Measurements from ENCODE around the gene CDNF. TPM values are rescaled to one million over a fixed set of nuclear protein-coding genes. Genes with fewer than 3 reads are reported as not detected.
A peak's percentile ranks its signal among the peaks of the same experiment; 100 is the strongest.

The CDNF gene
- total RNA-seq, 1 experiment from 2014 or later = 2.3 TPM

- no peak for TF ChIP-seq CTCF (IDR thresholded peaks at IDR 0.05; ENCODE audit: unreplicated experiment)
- DNase-seq = no peak
- H3K27me3 Mint-ChIP-seq (ENCODE audit: unreplicated experiment) = no peaks in the 10 kb centered on the region
- intact Hi-C loops (cut with micrococcal nuclease; ENCODE audit: unreplicated experiment) = loop anchor here (10.0 kb wide), 1 partner anchor 251 kb away; no protein-coding TSS in a partner anchor
- H3K4me3 Mint-ChIP-seq (ENCODE audit: low read depth, unreplicated experiment) = no peak overlapping the region
- no peaks in the 10 kb centered on the region for H3K36me3 Mint-ChIP-seq (ENCODE audit: insufficient read depth, unreplicated experiment)
- no peak overlapping the region for H3K27ac Mint-ChIP-seq (ENCODE audit: unreplicated experiment)
- peaks cover 9% of the 10 kb centered on the region for H3K4me1 Mint-ChIP-seq (ENCODE audit: low read depth, unreplicated experiment)
- CTCF ChIA-PET = no interaction called here
- BruUV-seq (replicated peaks) = no TSS peak
- H3K9me3 Mint-ChIP-seq (ENCODE audit: low read depth, unreplicated experiment) = no peaks in the 10 kb centered on the region
Measured at GRCh38 chr10:14826076-14826829, 11.6 kb downstream of the CDNF start.

- Mint-ChIP-seq H3K4me1 (ENCODE audit: low read depth, unreplicated experiment) (peaks cover 26% of the 10 kb centered on the region), H3K27me3 (ENCODE audit: unreplicated experiment) (no peaks in the 10 kb centered on the region), H3K9me3 (ENCODE audit: low read depth, unreplicated experiment) (no peaks in the 10 kb centered on the region), H3K36me3 (ENCODE audit: insufficient read depth, unreplicated experiment) (peaks cover 7% of the 10 kb centered on the region), H3K27ac (ENCODE audit: unreplicated experiment) (no peak overlapping the region), H3K4me3 (ENCODE audit: low read depth, unreplicated experiment) (no peak overlapping the region)
- no peak for TF ChIP-seq CTCF (IDR thresholded peaks at IDR 0.05; ENCODE audit: unreplicated experiment)
- BruUV-seq (replicated peaks) = no TSS peak
- CTCF ChIA-PET = interaction anchor here (1.1 to 1.8 kb wide), 3 partner anchors 13 to 269 kb away, joined by 4 to 8 read pairs (median 6); partner anchors contain the start of genes CDNF, HSPA14 and MSANTD7
- intact Hi-C loops (cut with micrococcal nuclease; ENCODE audit: unreplicated experiment) = loop anchor here (1.0 to 10.0 kb wide), 5 partner anchors 150 to 325 kb away; no protein-coding TSS in a partner anchor
- no peak for DNase-seq
Measured at GRCh38 chr10:14823966-14824365, 13.9 kb downstream of the CDNF start.

GRCh38 chr10:14822879-14823755 is 14.7 kb downstream of the CDNF start:
- BruUV-seq (replicated peaks) = no TSS peak
- intact Hi-C loops (cut with micrococcal nuclease; ENCODE audit: unreplicated experiment) = loop anchor here (1.0 to 10.0 kb wide), 5 partner anchors 149 to 324 kb away; no protein-coding TSS in a partner anchor
- Mint-ChIP-seq H3K4me1 (ENCODE audit: low read depth, unreplicated experiment) (peaks cover 26% of the 10 kb centered on the region), H3K36me3 (ENCODE audit: insufficient read depth, unreplicated experiment) (peaks cover 7% of the 10 kb centered on the region), H3K9me3 (ENCODE audit: low read depth, unreplicated experiment) (no peaks in the 10 kb centered on the region), H3K4me3 (ENCODE audit: low read depth, unreplicated experiment) (no peak overlapping the region), H3K27ac (ENCODE audit: unreplicated experiment) (peak overlapping the region; percentile 38), H3K27me3 (ENCODE audit: unreplicated experiment) (no peaks in the 10 kb centered on the region)
- CTCF ChIA-PET = interaction anchor here (1.1 to 1.8 kb wide), 5 partner anchors 14 to 270 kb away, joined by 3 to 8 read pairs (median 4); partner anchors contain the start of genes CDNF, HSPA14 and MSANTD7
- TF ChIP-seq CTCF (IDR thresholded peaks at IDR 0.05; ENCODE audit: unreplicated experiment) = no peak
- peak; percentile 49 for DNase-seq

GRCh38 chr10:14821635-14822375 is 16.0 kb downstream of the CDNF start:
- no peak for DNase-seq
- CTCF ChIA-PET = interaction anchor here (0.6 to 1.8 kb wide), 2 partner anchors 15 to 324 kb away, joined by 7 to 8 read pairs; partner anchors contain the start of genes CDNF, HSPA14 and MSANTD7
- H3K9me3 Mint-ChIP-seq (ENCODE audit: low read depth, unreplicated experiment) = no peaks in the 10 kb centered on the region
- peaks cover 7% of the 10 kb centered on the region for H3K36me3 Mint-ChIP-seq (ENCODE audit: insufficient read depth, unreplicated experiment)
- H3K4me1 Mint-ChIP-seq (ENCODE audit: low read depth, unreplicated experiment) = peaks cover 26% of the 10 kb centered on the region
- no peak overlapping the region for H3K27ac Mint-ChIP-seq (ENCODE audit: unreplicated experiment)
- no peak overlapping the region for H3K4me3 Mint-ChIP-seq (ENCODE audit: low read depth, unreplicated experiment)
- intact Hi-C loops (cut with micrococcal nuclease; ENCODE audit: unreplicated experiment) = loop anchor here (2.0 to 10.0 kb wide), 3 partner anchors 219 to 290 kb away; no protein-coding TSS in a partner anchor
- no TSS peak for BruUV-seq (replicated peaks)
- no peak for TF ChIP-seq CTCF (IDR thresholded peaks at IDR 0.05; ENCODE audit: unreplicated experiment)
- no peaks in the 10 kb centered on the region for H3K27me3 Mint-ChIP-seq (ENCODE audit: unreplicated experiment)
